Activated T-helper 9 cell treated with anti-CD3 and anti-CD28 coated beads, Interleukin-2, amount 50 U/mL, for 16 hours (primary cell): ENCODE measurements around the gene BAD.
"Not testable (repeated sequence)": the region's sequence is repeated elsewhere in the genome, so short reads cannot be mapped to it uniquely, and the experiment has no call there.

ENCODE experiments used
- DNase-seq: peaks from one replicate; pipeline ENCODE4 v3.0.0-alpha.2; 2020; ENCODE audit warnings: low read depth

The BAD gene

GRCh38 chr11:64314805-64315561 is 30.5 kb upstream of the BAD start:
- DNase-seq: no peak

GRCh38 chr11:64314146-64314804 is 29.8 kb upstream of the BAD start:
- no peak for DNase-seq

GRCh38 chr11:64313491-64314145 is 29.2 kb upstream of the BAD start:
- DNase-seq: no peak

- DNase-seq: no peak
These were observed 28.5 kb upstream of the BAD start for GRCh38 chr11:64312947-64313346.

GRCh38 chr11:64307795-64308194 is 23.3 kb upstream of the BAD start:
- not testable (repeated sequence) for DNase-seq

GRCh38 chr11:64306876-64307622 is 22.6 kb upstream of the BAD start:
- DNase-seq: no peak

GRCh38 chr11:64306563-64306875 is 22.1 kb upstream of the BAD start:
- DNase-seq: no peak

GRCh38 chr11:64305691-64306562 is 21.5 kb upstream of the BAD start:
- DNase-seq: peak; percentile 60

- peak; percentile 99 for DNase-seq
These were observed 20.7 kb upstream of the BAD start, which contains the start of gene ESRRA for GRCh38 chr11:64305075-64305690. Gene ESRRA (plus strand): TSS chr11:64305524. CDS start chr11:64307180, 1,656 bp downstream.

- DNase-seq: peak; percentile 89
These were observed 20.0 kb upstream of the BAD start for GRCh38 chr11:64304316-64305072.

GRCh38 chr11:64304032-64304315 is 19.5 kb upstream of the BAD start:
- DNase-seq: no peak

- DNase-seq: no peak
These were observed 18.9 kb upstream of the BAD start for GRCh38 chr11:64303109-64304031.

- DNase-seq: no peak
These were observed 15.6 kb upstream of the BAD start, which contains the start of gene CATSPERZ for GRCh38 chr11:64299847-64300648. Gene CATSPERZ (plus strand): TSS chr11:64300358. CDS start chr11:64300411, 53 bp downstream.

GRCh38 chr11:64298966-64299846 is 14.7 kb upstream of the BAD start:
- no peak for DNase-seq

GRCh38 chr11:64297699-64298358 is 13.4 kb upstream of the BAD start:
- DNase-seq: no peak

GRCh38 chr11:64296830-64297698 is 12.6 kb upstream of the BAD start:
- DNase-seq: no peak
